Lower leg skin (tissue), 4 donors: Measurements from ENCODE around the gene FAM210B. TPM values are rescaled to one million over a fixed set of nuclear protein-coding genes. Genes with fewer than 3 reads are reported as not detected.
"Not testable (repeated sequence)": the region's sequence is repeated elsewhere in the genome, so short reads cannot be mapped to it uniquely, and the experiment has no call there.

Experiments
- DNase-seq, 2 donors: peaks; one replicate each; pipeline ENCODE4 v3.0.0-alpha.2; 2019; ENCODE audit warnings: low spot score in 2 of 2
- H3K4me3 ChIP-seq: fragments of 200-600 bp; sonication (generic); 2 replicates; pipeline ENCODE4 v1.5.1; 2017; ENCODE audit warnings: mild to moderate bottlenecking, low read depth; ENCODE audit not compliant: poor library complexity, severe bottlenecking
- CTCF ChIP-seq, 3 donors: fragments of 450-650 bp; IDR thresholded peaks; one replicate each; pipeline ENCODE4 v1.5.1; 2016; ENCODE audit warnings: antibody characterized with exemption in 3 of 3, mild to moderate bottlenecking in 3 of 3, moderate library complexity in 2 of 3
- POLR2A ChIP-seq, 2 donors: fragments of 450-650 bp; IDR thresholded peaks; one replicate each; pipeline ENCODE4 v1.6.1; 2016 to 2017; ENCODE audit warnings: antibody characterized with exemption in 2 of 2, mild to moderate bottlenecking in 1 of 2, moderate library complexity in 1 of 2
- WGBS, 2 donors: methylation state at CpG; one replicate each; pipeline ENCODE4 v1.1.5; 2018; 5-methylcytosine and 5-hydroxymethylcytosine counted together
- intact Hi-C: fragments of 100-400 bp; cut with DNase I; formaldehyde crosslinking; loops from one replicate; pipeline ENCODE4 v1.15.0; 2023; ENCODE audit warnings: low total_unique reads
- total RNA-seq, 4 donors: library from RNA; depleted of rRNA; stranded (reverse); fragments of >200 nt; gene quantifications; one replicate each; pipeline ENCODE4 v1.1.0, GENCODE V29; 2016

Gene FAM210B
- total RNA-seq, 4 donors from 2014 or later, result 39.4 to 81.3 (median 52.3) TPM

DNA sequence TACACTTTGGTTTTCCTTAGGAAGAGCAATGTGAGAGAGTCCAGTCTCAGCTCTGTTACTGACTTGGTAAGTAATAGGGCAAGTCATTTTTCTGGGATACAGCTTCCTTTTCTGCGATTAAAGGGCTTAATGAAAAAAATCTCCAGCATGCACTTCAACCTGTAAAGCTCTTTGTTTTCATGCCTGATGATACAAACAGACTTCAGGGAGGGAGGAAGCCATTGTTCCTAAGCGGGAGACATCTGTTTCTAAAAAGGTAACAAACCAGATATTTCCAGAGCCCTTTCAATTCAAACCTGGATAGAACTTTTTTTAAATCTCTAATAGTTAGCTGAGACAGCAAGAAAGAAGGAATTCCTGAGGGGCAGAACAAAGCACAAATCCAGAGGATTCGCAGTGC, 48.1 kb downstream of the FAM210B start:
- DNase-seq, result no peak
- TF ChIP-seq CTCF (IDR thresholded peaks at IDR 0.05) (no peak), POLR2A (IDR thresholded peaks at IDR 0.05) (no peak)
- WGBS, 2 donors, result 92 to 93% methylated on average over 3 of the region's 3 CpGs
- no peak overlapping the region for H3K4me3 ChIP-seq
- intact Hi-C loops, result no loop called here

DNA sequence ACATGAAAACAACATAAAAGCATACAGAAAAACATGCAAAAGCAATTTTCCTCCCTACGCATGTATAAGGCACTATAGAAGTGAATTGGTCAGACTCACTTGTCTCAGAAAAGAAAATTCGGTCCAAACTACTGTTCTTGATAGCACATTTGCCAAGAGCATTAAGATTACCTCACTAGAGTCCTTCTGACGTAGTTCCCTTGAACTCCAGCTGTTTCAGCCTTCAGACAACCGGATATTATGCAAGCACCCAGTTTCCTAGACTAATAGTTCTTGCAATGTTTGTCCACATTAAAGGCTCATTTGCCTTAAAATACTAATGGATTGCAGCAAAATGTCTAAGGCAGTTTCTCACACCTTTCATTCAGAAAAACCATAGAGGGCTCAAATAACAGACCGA, 50.7 kb downstream of the FAM210B start:
- TF ChIP-seq POLR2A (IDR thresholded peaks at IDR 0.05) (no peak), CTCF (IDR thresholded peaks at IDR 0.05) (no peak)
- WGBS, 2 donors, result 89% methylated on average over 5 of the region's 5 CpGs
- H3K4me3 ChIP-seq, result no peak overlapping the region
- no peak for DNase-seq
- intact Hi-C loops, result no loop called here

GRCh38 chr20:56409956-56410355, 51.2 kb downstream of the FAM210B start:
- no peak for DNase-seq
- WGBS, 2 donors, result 69 to 84% methylated on average over 1 of the region's 1 CpG
- intact Hi-C loops, result no loop called here
- no peak for TF ChIP-seq POLR2A (IDR thresholded peaks at IDR 0.05)
- no peak for TF ChIP-seq CTCF (IDR thresholded peaks at IDR 0.05)
- no peak overlapping the region for H3K4me3 ChIP-seq

DNA sequence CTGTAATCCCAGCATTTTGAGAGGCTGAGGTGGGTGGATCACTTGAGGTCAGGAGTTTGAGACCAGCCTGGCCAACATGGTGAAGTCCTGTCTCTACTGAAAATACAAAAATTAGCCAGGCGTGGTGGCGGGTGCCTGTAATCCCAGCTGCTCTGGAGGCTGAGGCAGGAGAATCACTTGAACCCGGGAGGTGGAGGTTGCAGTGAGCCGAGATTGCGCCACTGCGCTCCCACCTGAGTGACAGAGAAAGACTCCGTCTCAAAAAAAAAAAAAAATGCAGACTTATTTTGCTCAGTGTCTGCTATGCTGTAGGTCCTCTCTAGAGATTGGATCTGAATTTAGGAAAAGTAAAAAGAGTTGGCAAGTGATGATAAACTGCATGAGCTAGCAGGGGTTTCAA, 52.5 kb downstream of the FAM210B start:
- H3K4me3 ChIP-seq, DNase-seq, intact Hi-C loops: not testable (repeated sequence)
- 96 to 98% methylated on average over 7 of the region's 7 CpGs for WGBS, 2 donors

GRCh38 chr20:56411759-56412472, 53.1 kb downstream of the FAM210B start, which contains the start of gene CASS4:
CASS4 (plus strand) TSS chr20:56412260; CDS start chr20:56412459, 199 bp downstream.
- intact Hi-C loops, result no loop called here
- DNase-seq, result peak in 1 of 2 donors; percentile 77
- 48% methylated on average over 10 of the region's 10 CpGs for WGBS, 2 donors
- TF ChIP-seq POLR2A (IDR thresholded peaks at IDR 0.05) (no peak), CTCF (IDR thresholded peaks at IDR 0.05) (no peak)
- no peak within 1 kb of the TSS for H3K4me3 ChIP-seq

GRCh38 chr20:56412473-56412790, 53.7 kb downstream of the FAM210B start:
- no peak overlapping the region for H3K4me3 ChIP-seq
- no peak for DNase-seq
- WGBS, 2 donors, result 87 to 92% methylated on average over 7 of the region's 7 CpGs
- intact Hi-C loops, result no loop called here
- TF ChIP-seq CTCF (IDR thresholded peaks at IDR 0.05) (no peak), POLR2A (IDR thresholded peaks at IDR 0.05) (no peak)
